Left lung (tissue), 10 donors: ENCODE data around the gene CAMSAP1. TPM values are rescaled to one million over a fixed set of nuclear protein-coding genes. Genes with fewer than 3 reads are reported as not detected.

Source experiments
- ATAC-seq: fragments of 200-7000 bp; cut with Tn5 transposase; one replicate; pipeline ENCODE4 v1.9.1; 2020; ENCODE audit warnings: moderate library complexity
- DNase-seq, 4 donors: peaks; one replicate each; pipeline ENCODE4 v3.0.0-alpha.2; 2013 to 2020
- H3K27ac ChIP-seq, 2 donors: fragments of 200-600 bp; sonication (generic) in 1 of 2; one replicate each; pipeline versions ENCODE4 v1.5.0 to v1.8.0; 2020 to 2021
- H3K27me3 ChIP-seq, 2 donors: fragments of 200-600 bp; sonication (generic) in 1 of 2; one replicate each; pipeline versions ENCODE4 v1.5.0 to v1.8.0; 2020 to 2021
- H3K36me3 ChIP-seq, 2 donors: fragments of 200-600 bp; sonication (generic) in 1 of 2; one replicate each; pipeline versions ENCODE4 v1.5.0 to v1.8.0; 2020 to 2021
- H3K4me1 ChIP-seq, 2 donors: fragments of 200-600 bp; one replicate each; pipeline ENCODE4 v1.8.0; 2021
- H3K4me3 ChIP-seq, 2 donors: fragments of 200-600 bp; sonication (generic) in 1 of 2; one replicate each; pipeline versions ENCODE4 v1.5.0 to v1.8.0; 2020 to 2021; ENCODE audit warnings: mild to moderate bottlenecking in 1 of 2
- H3K9me3 ChIP-seq, 2 donors: fragments of 200-600 bp; sonication (generic) in 1 of 2; one replicate each; pipeline versions ENCODE4 v1.5.0 to v1.8.0; 2020 to 2021
- intact Hi-C, 2 donors: fragments of 100-400 bp; cut with DNase I; formaldehyde crosslinking; loops; one replicate each; pipeline versions ENCODE4 v1.11.2 to v1.14.2; 2022
- polyA plus RNA-seq, 6 donors: library from polyadenylated mRNA; unstranded; fragments of 120-200 nt; gene quantifications; one replicate each; pipeline ENCODE4 v1.2.1, GENCODE V29; 2013; ENCODE audit not compliant: insufficient read length in 6 of 6
- total RNA-seq, 2 donors: library from RNA; stranded (reverse); fragmentation: NEBNext Ultra II Directional; extraction: Animal tissue kit (Norgen Biotek cat#: 25700); gene quantifications; one replicate each; pipeline ENCODE4 v1.2.1, GENCODE V29; 2021
- TF ChIP-seq, protein P1 (sequence below), 2 donors: fragments of 200-600 bp; sonication (generic) in 1 of 2; IDR thresholded peaks; one replicate each; pipeline versions ENCODE4 v1.5.0 to v1.8.0; 2021; ENCODE audit warnings: antibody characterized with exemption in 2 of 2
- donor health status: DM: no; HTN: yes; CAD: no.
- donor health status: DM: no; HTN: no; CAD: no.

The CAMSAP1 gene
- total and polyA plus RNA-seq, 8 donors: 20.4 to 27.0 (median 24.0) TPM

DNA sequence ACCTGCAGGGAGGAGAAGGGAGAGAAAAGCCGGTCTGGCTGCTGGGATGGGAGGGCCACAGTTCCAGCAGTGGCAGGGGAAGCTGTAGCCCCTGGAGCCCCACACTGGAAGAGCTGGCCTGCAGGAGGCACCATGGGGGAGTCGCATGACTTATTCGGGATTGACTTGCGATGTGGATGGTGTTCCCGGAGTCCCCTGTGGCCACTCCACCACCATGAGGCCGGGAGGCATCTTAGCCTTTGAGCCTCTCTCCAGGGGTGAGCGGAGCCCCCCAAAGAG lies 113.3 kb downstream of the CAMSAP1 start:
- no peak overlapping the region for H3K4me3 ChIP-seq
- TF ChIP-seq, protein P1, sequence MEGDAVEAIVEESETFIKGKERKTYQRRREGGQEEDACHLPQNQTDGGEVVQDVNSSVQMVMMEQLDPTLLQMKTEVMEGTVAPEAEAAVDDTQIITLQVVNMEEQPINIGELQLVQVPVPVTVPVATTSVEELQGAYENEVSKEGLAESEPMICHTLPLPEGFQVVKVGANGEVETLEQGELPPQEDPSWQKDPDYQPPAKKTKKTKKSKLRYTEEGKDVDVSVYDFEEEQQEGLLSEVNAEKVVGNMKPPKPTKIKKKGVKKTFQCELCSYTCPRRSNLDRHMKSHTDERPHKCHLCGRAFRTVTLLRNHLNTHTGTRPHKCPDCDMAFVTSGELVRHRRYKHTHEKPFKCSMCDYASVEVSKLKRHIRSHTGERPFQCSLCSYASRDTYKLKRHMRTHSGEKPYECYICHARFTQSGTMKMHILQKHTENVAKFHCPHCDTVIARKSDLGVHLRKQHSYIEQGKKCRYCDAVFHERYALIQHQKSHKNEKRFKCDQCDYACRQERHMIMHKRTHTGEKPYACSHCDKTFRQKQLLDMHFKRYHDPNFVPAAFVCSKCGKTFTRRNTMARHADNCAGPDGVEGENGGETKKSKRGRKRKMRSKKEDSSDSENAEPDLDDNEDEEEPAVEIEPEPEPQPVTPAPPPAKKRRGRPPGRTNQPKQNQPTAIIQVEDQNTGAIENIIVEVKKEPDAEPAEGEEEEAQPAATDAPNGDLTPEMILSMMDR (IDR thresholded peaks at IDR 0.05): no peak
- H3K9me3 ChIP-seq: no peaks in the 10 kb centered on the region
- H3K36me3 ChIP-seq: no peaks in the 10 kb centered on the region
- no peaks in the 10 kb centered on the region for H3K4me1 ChIP-seq
- intact Hi-C loops: no loop called here
- DNase-seq (peak in 1 of 4 donors; percentile 73), ATAC-seq (no peak)
- H3K27ac ChIP-seq: no peak overlapping the region
- peaks cover 0 to 40% of the 10 kb centered on the region in 2 donors for H3K27me3 ChIP-seq

DNA sequence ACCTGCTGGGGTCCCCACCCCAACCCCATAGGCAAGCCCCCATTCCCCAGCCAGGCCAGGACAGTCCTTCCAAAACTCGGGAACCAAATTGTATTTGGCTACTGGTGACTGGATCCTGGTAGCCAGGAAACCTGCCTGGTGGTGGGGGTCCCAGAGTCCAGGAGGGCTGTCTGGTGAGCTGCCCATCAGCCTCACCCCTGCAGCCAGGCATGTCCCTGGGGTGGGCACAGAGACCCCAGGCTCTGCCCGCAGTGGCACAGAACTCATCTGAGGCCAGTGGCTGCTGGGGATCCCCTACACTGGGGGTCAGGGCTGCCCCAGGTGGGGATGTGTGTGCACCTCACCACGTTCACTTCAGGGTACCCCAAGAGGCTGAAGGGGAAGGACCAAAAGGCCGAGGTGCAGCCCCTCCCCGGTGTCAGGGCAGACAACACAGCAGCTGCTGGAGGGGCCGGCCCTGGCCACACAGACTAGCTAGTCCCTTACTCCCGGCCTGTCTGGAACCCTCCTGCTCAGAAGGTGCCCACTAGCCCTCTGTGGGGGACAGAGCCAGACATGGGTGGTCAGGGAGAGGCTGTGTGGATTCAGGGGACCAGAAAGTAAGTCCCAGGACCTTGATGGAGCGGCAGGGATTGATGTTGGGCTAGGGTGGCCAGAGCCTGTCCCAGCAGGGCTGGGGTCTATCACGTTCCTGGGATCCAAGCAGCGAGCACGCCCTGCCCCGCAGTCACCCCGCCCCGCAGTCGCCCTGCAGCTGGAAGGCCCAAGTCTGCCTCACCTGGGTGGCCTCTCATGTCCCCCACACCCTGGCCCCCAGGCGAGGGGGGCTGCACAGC lies 113.9 kb downstream of the CAMSAP1 start:
- Histone ChIP-seq H3K4me3 (no peak overlapping the region), H3K4me1 (no peaks in the 10 kb centered on the region), H3K27ac (no peak overlapping the region), H3K36me3 (no peaks in the 10 kb centered on the region), H3K9me3 (no peaks in the 10 kb centered on the region), H3K27me3 (peaks cover 0 to 46% of the 10 kb centered on the region in 2 donors)
- DNase-seq (peak in 1 of 4 donors; percentile 70), ATAC-seq (no peak)
- TF ChIP-seq, protein P1 (IDR thresholded peaks at IDR 0.05): no peak
- intact Hi-C loops: no loop called here

DNA sequence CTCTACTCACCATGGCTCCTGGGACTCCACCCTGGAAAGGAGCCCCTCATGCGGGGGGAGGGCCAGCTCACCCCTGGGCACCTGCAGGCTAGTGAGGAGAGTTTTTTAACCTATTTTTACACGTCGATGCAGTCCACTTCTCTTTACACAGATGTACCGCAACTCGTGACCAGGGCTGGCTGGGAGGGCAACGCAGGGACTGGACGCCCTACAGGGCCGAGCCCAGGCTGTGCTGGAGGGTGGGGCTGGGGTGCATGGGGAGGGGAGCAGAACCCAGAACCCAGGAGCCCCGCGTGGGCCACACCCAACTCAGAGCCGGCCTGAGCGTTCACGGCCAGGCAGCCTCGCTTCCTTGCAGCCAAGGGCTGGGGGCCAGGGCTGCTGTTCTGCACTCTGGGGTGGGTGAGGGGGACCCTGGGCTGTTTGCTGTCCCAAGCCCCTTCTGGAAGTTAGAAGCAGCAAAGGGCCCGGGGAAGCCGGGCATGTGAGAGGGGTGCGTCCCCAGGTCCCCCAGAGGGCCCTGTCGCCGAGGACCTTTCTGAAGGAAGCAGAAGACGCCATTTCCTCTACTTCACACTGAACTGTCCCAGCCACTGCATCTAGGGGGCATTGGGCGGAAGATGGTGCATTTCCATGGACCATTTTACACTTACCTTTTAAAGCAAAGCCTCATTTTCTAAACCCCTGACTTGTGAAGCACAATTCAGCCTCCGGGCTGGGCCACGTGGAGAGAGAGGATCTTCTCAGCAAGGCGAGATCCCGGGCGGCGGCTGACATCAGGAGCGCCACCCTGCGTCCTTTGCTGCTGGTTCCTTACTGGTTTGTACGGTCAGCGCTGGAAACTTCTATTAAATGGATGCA lies 114.8 kb downstream of the CAMSAP1 start:
- H3K27ac ChIP-seq: no peak overlapping the region
- TF ChIP-seq, protein P1 (IDR thresholded peaks at IDR 0.05): no peak
- H3K27me3 ChIP-seq: peaks cover 0 to 52% of the 10 kb centered on the region in 2 donors
- H3K4me3 ChIP-seq: no peak overlapping the region
- DNase-seq (peak in 1 of 4 donors; percentile 64), ATAC-seq (no peak)
- no peaks in the 10 kb centered on the region for H3K4me1 ChIP-seq
- H3K9me3 ChIP-seq: no peaks in the 10 kb centered on the region
- intact Hi-C loops: no loop called here
- H3K36me3 ChIP-seq: no peaks in the 10 kb centered on the region

DNA sequence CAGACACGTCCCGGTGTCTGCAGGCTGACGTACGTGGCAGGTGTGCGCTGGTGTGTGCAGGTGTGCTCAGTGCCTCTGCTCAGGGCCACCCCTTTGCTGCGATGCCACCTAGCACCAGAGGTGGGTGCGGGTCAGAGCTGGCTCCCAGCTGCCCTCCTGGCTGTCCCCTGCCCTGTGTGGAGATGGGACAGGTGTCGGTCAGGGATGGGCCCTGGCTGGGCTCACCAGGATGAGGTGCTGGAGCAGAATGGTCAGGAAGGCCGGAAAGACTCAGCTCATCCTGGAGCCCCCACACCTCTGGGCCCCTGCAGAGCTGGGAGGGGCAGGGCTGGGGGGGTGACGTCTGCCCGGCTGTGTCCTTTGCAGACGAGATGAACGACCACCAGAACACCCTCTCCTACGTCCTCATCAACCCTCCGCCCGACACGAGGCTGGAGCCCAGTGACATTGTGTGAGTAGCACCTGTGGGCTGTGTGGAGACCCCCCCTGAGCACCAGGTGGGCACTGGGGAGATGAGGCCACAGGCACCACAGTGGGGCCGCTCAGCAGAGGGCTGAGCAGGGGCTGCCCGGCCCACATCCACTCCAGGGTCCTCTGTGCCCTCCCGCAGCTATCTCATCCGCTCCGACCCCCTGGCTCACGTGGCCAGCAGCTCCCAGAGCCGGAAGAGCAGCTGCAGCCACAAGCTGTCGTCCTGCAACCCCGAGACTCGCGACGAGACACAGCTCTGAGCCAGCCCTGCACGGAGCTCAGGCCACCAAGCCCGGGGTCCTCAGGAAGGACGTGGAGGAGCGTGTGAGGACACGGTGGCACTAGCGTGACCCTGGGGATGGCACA lies 115.7 kb downstream of the CAMSAP1 start:
- no peaks in the 10 kb centered on the region for H3K9me3 ChIP-seq
- H3K36me3 ChIP-seq: no peaks in the 10 kb centered on the region
- no peak overlapping the region for H3K27ac ChIP-seq
- DNase-seq (peak in 1 of 4 donors; percentile 57), ATAC-seq (no peak)
- H3K4me3 ChIP-seq: no peak overlapping the region
- intact Hi-C loops: no loop called here
- peaks cover 0 to 52% of the 10 kb centered on the region in 2 donors for H3K27me3 ChIP-seq
- TF ChIP-seq, protein P1 (IDR thresholded peaks at IDR 0.05): no peak
- H3K4me1 ChIP-seq: no peaks in the 10 kb centered on the region
